WTC11 (cell line): ENCODE data around the gene LCNL1. TPM values are rescaled to one million over a fixed set of nuclear protein-coding genes. Genes with fewer than 3 reads are reported as not detected.
A peak's percentile ranks its signal among the peaks of the same experiment; 100 is the strongest.

Experiments
- ATAC-seq: fragments of 200-7000 bp; cut with Tn5 transposase; 2 replicates; pipeline ENCODE4 v1.10.0; 2021; ENCODE audit warnings: mild to moderate bottlenecking, moderate library complexity
- CTCF ChIA-PET: fragments of 300-600 bp; sonication (Branson Sonifier 250); formaldehyde crosslinking; loops from one replicate; lab custom pipeline; 2021; ENCODE audit warnings: antibody characterized with exemption; lab: Charles Lee
- POLR2A ChIA-PET: fragments of 350-600 bp; sonication (Branson Sonifier 250); formaldehyde crosslinking; loops from one replicate; lab custom pipeline; 2021; ENCODE audit warnings: antibody characterized with exemption; lab: Charles Lee
- DNase-seq: peaks from one replicate; pipeline ENCODE4 v3.0.0; 2021; ENCODE audit warnings: low spot score
- H3K27ac Mint-ChIP-seq: 2 replicates; pipeline ENCODE4 v1.8.0; 2021; ENCODE audit warnings: mixed read lengths
- H3K27me3 Mint-ChIP-seq: 2 replicates; pipeline ENCODE4 v1.8.0; 2021; ENCODE audit warnings: low read depth, mild to moderate bottlenecking, moderate library complexity, mixed read lengths
- H3K36me3 Mint-ChIP-seq: 2 replicates; pipeline ENCODE4 v1.8.0; 2021; ENCODE audit warnings: mixed read lengths
- H3K4me1 Mint-ChIP-seq: 2 replicates; pipeline ENCODE4 v1.8.0; 2022; ENCODE audit warnings: mixed read lengths
- H3K4me3 Mint-ChIP-seq: 2 replicates; pipeline ENCODE4 v1.8.0; 2021; ENCODE audit warnings: mild to moderate bottlenecking, moderate library complexity, mixed read lengths
- H3K9me3 Mint-ChIP-seq: 2 replicates; pipeline ENCODE4 v1.8.0; 2021; ENCODE audit warnings: mixed read lengths
- AR ChIP-seq: fragments of 250-450 bp; sonication (Bioruptor Pico); IDR thresholded peaks from 2 replicates; pipeline ENCODE4 v1.9.0; 2021; ENCODE audit warnings: mild to moderate bottlenecking
- E2F4 ChIP-seq: sonication (generic); formaldehyde crosslinking; IDR thresholded peaks from 2 replicates; pipeline ENCODE4 v1.8.1; 2022; ENCODE audit warnings: low read depth, mild to moderate bottlenecking, moderate library complexity, missing genetic modification reagents, borderline replicate concordance
- ELF4 ChIP-seq: sonication (generic); formaldehyde crosslinking; IDR thresholded peaks from 2 replicates; pipeline ENCODE4 v1.8.1; 2022; ENCODE audit warnings: low read depth, mild to moderate bottlenecking, moderate library complexity, missing genetic modification reagents
- EMX1 ChIP-seq: fragments of 250-450 bp; sonication (Bioruptor Pico); IDR thresholded peaks from 2 replicates; pipeline ENCODE4 v1.8.0; 2021; ENCODE audit warnings: mild to moderate bottlenecking
- ESRRA ChIP-seq: sonication (generic); formaldehyde crosslinking; IDR thresholded peaks from 2 replicates; pipeline ENCODE4 v1.8.1; 2022; ENCODE audit warnings: mild to moderate bottlenecking, missing genetic modification reagents, borderline replicate concordance
- FOXJ3 ChIP-seq: sonication (generic); formaldehyde crosslinking; IDR thresholded peaks from 2 replicates; pipeline ENCODE4 v1.9.0; 2021; ENCODE audit warnings: missing genetic modification reagents, mild to moderate bottlenecking, borderline replicate concordance
- IRF1 ChIP-seq: sonication (generic); formaldehyde crosslinking; IDR thresholded peaks from 2 replicates; pipeline ENCODE4 v1.8.0; 2023; ENCODE audit warnings: missing genetic modification reagents
- JAZF1 ChIP-seq: fragments of 250-450 bp; sonication (Bioruptor Pico); IDR thresholded peaks from 2 replicates; pipeline ENCODE4 v1.9.0; 2021; ENCODE audit warnings: moderate library complexity, mild to moderate bottlenecking, inconsistent platforms
- MAX ChIP-seq: sonication (generic); formaldehyde crosslinking; IDR thresholded peaks from 2 replicates; pipeline ENCODE4 v1.8.0; 2022; ENCODE audit warnings: mild to moderate bottlenecking, missing genetic modification reagents
- NFE2L1 ChIP-seq: sonication (generic); formaldehyde crosslinking; IDR thresholded peaks from 2 replicates; pipeline ENCODE4 v1.8.1; 2023; ENCODE audit warnings: missing genetic modification reagents
- NR3C1 ChIP-seq: sonication (generic); formaldehyde crosslinking; conservative IDR thresholded peaks from 2 replicates; pipeline ENCODE4 v1.8.1; 2023; ENCODE audit warnings: low read depth, mild to moderate bottlenecking, missing genetic modification reagents
- PRRX2 ChIP-seq: fragments of 250-450 bp; sonication (Bioruptor Pico); IDR thresholded peaks from 2 replicates; pipeline ENCODE4 v1.8.0; 2021; ENCODE audit warnings: mild to moderate bottlenecking
- SMAD4 ChIP-seq: sonication (generic); formaldehyde crosslinking; IDR thresholded peaks from 2 replicates; pipeline ENCODE4 v1.8.0; 2022; ENCODE audit warnings: mild to moderate bottlenecking, missing genetic modification reagents
- TCF7 ChIP-seq: sonication (generic); formaldehyde crosslinking; IDR thresholded peaks from 2 replicates; pipeline ENCODE4 v1.8.0; 2022; ENCODE audit warnings: mild to moderate bottlenecking, low read depth, missing genetic modification reagents, moderate library complexity
- USF2 ChIP-seq: sonication (generic); formaldehyde crosslinking; IDR thresholded peaks from 2 replicates; pipeline ENCODE4 v1.8.1; 2023; ENCODE audit warnings: mild to moderate bottlenecking, missing genetic modification reagents, moderate library complexity
- ZNF219 ChIP-seq: sonication (generic); formaldehyde crosslinking; IDR thresholded peaks from 2 replicates; pipeline ENCODE4 v1.8.0; 2023; ENCODE audit warnings: missing genetic modification reagents, mild to moderate bottlenecking, borderline replicate concordance
- ZNF317 ChIP-seq: sonication (generic); formaldehyde crosslinking; IDR thresholded peaks from 2 replicates; pipeline ENCODE4 v1.8.1; 2023; ENCODE audit warnings: low read depth, mild to moderate bottlenecking, moderate library complexity, missing genetic modification reagents, borderline replicate concordance
- ZSCAN18 ChIP-seq: fragments of 250-450 bp; sonication (Bioruptor Pico); IDR thresholded peaks from 2 replicates; pipeline ENCODE4 v2.1.2; 2022; ENCODE audit warnings: mild to moderate bottlenecking, moderate library complexity
- total RNA-seq: library from RNA; stranded (reverse); gene quantifications from 3 replicates; pipeline ENCODE4 v1.2.3, GENCODE V29; 2021
- TF ChIP-seq, protein P1 (sequence below): fragments of 250-450 bp; sonication (Bioruptor Pico); IDR thresholded peaks from 2 replicates; pipeline ENCODE4 v1.9.0; 2021; ENCODE audit warnings: mild to moderate bottlenecking, borderline replicate concordance
- TF ChIP-seq, protein P2 (sequence below): sonication (generic); formaldehyde crosslinking; IDR thresholded peaks from 2 replicates; pipeline ENCODE4 v1.8.1; 2022; ENCODE audit warnings: mild to moderate bottlenecking, moderate library complexity, missing genetic modification reagents

Gene LCNL1
- total RNA-seq, 1 experiment from 2014 or later = 0.50 TPM

DNA sequence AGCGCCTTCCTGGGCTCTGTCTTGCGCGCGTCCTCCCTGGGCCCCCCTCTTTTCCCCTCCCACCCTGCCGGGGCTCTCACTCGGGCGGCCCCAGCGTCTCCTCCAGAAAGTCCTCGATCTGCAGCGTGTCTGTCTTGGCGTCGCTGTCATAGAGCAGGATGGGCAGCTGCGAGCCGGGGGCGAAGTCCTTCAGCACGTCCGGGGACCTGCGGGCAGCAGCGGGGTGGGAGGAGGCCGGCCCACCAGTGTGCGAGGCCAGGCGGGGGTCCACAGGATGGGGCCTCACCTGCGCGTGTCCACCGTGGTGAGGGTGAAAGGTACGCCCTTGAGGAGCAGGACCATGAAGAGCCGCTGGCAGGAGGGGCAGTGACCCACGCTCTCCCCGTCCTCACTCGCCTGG lies 12.6 kb downstream of the LCNL1 start:
- H3K9me3 Mint-ChIP-seq = peaks cover 6% of the 10 kb centered on the region
- peaks cover 4% of the 10 kb centered on the region; the same call in 1 of the 2 replicates for H3K4me1 Mint-ChIP-seq
- H3K27ac Mint-ChIP-seq = no peak overlapping the region
- DNase-seq (no peak), ATAC-seq (no peak)
- H3K4me3 Mint-ChIP-seq = 0 out of 2 replicates have a peak overlapping the region, but pooled peaks have one; percentile 4
- peaks cover 13% of the 10 kb centered on the region for H3K27me3 Mint-ChIP-seq
- ChIA-PET POLR2A (interaction anchor here (0.6 kb wide), 1 partner anchor 19 kb away, joined by 3 read pairs; no protein-coding TSS in a partner anchor), CTCF (interaction anchor here (0.5 to 4.8 kb wide), 14 partner anchors 9 to 187 kb away, joined by 3 to 53 read pairs (median 6); partner anchors contain the start of genes ABCA2, AJM1 and NPDC1)
- H3K36me3 Mint-ChIP-seq = no peaks in the 10 kb centered on the region
- TF ChIP-seq IRF1 (CRISPR knock-in tag) (no peak), ELF4 (CRISPR knock-in tag) (no peak), ZNF219 (no peak), PRRX2 (CRISPR knock-in tag) (no peak), JAZF1 (CRISPR knock-in tag) (no peak), ZSCAN18 (CRISPR knock-in tag) (no peak), ZNF317 (CRISPR knock-in tag) (no peak), TCF7 (CRISPR knock-in tag) (no peak), NFE2L1 (CRISPR knock-in tag) (no peak), E2F4 (no peak), NR3C1 (CRISPR knock-in tag) (no peak), MAX (CRISPR knock-in tag) (no peak), SMAD4 (CRISPR knock-in tag) (no peak), ESRRA (CRISPR knock-in tag) (no peak), FOXJ3 (CRISPR knock-in tag) (no peak), USF2 (CRISPR knock-in tag) (no peak), EMX1 (CRISPR knock-in tag) (no peak), AR (CRISPR knock-in tag) (no peak)
- TF ChIP-seq, protein P1, sequence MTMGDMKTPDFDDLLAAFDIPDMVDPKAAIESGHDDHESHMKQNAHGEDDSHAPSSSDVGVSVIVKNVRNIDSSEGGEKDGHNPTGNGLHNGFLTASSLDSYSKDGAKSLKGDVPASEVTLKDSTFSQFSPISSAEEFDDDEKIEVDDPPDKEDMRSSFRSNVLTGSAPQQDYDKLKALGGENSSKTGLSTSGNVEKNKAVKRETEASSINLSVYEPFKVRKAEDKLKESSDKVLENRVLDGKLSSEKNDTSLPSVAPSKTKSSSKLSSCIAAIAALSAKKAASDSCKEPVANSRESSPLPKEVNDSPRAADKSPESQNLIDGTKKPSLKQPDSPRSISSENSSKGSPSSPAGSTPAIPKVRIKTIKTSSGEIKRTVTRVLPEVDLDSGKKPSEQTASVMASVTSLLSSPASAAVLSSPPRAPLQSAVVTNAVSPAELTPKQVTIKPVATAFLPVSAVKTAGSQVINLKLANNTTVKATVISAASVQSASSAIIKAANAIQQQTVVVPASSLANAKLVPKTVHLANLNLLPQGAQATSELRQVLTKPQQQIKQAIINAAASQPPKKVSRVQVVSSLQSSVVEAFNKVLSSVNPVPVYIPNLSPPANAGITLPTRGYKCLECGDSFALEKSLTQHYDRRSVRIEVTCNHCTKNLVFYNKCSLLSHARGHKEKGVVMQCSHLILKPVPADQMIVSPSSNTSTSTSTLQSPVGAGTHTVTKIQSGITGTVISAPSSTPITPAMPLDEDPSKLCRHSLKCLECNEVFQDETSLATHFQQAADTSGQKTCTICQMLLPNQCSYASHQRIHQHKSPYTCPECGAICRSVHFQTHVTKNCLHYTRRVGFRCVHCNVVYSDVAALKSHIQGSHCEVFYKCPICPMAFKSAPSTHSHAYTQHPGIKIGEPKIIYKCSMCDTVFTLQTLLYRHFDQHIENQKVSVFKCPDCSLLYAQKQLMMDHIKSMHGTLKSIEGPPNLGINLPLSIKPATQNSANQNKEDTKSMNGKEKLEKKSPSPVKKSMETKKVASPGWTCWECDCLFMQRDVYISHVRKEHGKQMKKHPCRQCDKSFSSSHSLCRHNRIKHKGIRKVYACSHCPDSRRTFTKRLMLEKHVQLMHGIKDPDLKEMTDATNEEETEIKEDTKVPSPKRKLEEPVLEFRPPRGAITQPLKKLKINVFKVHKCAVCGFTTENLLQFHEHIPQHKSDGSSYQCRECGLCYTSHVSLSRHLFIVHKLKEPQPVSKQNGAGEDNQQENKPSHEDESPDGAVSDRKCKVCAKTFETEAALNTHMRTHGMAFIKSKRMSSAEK (CRISPR knock-in tag) = no peak
- TF ChIP-seq, protein P2, sequence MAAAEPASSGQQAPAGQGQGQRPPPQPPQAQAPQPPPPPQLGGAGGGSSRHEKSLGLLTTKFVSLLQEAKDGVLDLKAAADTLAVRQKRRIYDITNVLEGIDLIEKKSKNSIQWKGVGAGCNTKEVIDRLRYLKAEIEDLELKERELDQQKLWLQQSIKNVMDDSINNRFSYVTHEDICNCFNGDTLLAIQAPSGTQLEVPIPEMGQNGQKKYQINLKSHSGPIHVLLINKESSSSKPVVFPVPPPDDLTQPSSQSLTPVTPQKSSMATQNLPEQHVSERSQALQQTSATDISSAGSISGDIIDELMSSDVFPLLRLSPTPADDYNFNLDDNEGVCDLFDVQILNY (CRISPR knock-in tag) = no peak
